Posterior vena cava (tissue), 2 donors: ENCODE results near the gene TAP1. TPM values are rescaled to one million over a fixed set of nuclear protein-coding genes. Genes with fewer than 3 reads are reported as not detected.

Experiments used
- DNase-seq: peaks from one replicate; pipeline ENCODE4 v3.0.0-alpha.2; 2020; ENCODE audit warnings: low spot score
- intact Hi-C, 2 donors: fragments of 100-400 bp; cut with DNase I; formaldehyde crosslinking; loops; one replicate each; pipeline versions ENCODE4 v1.14.1 to v1.14.2; 2022 to 2023
- total RNA-seq, 2 donors: library from RNA; stranded (reverse); fragmentation: NEBNext Ultra II Directional; extraction: Animal tissue kit (Norgen Biotek cat#: 25700); gene quantifications; one replicate each; pipeline ENCODE4 v1.2.1, GENCODE V29; 2021
- donor health status: DM: yes; HTN: yes; CAD: no.
- donor health status: DM: yes; HTN: yes; CAD: no.

Gene TAP1
- total RNA-seq, 2 donors from 2014 or later = 30.2 to 47.3 TPM

DNA sequence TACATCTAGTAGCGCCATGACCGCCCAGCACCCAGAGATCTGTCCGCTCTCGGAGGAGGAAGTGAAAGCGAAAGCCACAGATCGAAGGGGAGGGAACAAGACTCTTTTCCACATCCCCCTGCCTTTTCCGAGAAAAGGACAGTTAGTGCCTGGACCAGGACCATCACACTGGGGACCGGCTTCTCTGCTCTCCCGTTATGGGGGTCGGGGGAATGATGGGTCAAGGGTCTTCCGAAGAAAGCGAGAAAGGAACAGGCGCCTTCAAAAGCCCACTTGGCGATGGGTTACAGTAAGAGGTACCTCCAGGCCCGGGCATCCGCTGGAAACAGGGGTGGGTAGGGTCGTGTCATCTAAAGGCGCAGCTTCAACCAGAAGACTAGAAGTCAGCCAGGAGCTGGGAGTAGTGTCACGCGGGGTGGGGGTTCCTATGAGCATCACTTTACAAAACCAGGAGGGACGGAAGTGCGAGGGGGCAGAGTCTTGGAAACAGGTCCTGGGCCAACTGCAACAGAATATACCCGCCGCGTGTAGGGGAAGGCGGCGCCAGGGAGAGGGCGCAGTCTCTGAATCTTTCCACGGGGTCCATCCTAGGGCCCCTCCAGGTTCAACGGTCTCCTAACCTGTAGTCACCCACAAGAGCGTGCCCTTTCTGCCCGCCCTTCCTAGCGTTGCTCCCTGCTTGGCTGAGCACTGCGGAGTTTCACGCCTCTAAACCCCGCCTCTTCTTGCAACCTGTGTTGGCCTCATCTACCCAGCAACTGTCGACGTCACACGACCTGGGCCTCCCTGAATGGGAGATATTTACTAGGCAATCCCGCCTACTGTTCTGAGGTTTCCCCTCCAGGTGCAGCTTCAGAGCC is 9.3 kb downstream of the TAP1 start, which contains the start of gene PSMB8:
Gene PSMB8 (minus strand): TSS at position 69 of the 860 bp plus-strand sequence. CDS start 51 bp downstream, at position 18.
- intact Hi-C loops = no loop called here
- DNase-seq = peak; percentile 99

DNA sequence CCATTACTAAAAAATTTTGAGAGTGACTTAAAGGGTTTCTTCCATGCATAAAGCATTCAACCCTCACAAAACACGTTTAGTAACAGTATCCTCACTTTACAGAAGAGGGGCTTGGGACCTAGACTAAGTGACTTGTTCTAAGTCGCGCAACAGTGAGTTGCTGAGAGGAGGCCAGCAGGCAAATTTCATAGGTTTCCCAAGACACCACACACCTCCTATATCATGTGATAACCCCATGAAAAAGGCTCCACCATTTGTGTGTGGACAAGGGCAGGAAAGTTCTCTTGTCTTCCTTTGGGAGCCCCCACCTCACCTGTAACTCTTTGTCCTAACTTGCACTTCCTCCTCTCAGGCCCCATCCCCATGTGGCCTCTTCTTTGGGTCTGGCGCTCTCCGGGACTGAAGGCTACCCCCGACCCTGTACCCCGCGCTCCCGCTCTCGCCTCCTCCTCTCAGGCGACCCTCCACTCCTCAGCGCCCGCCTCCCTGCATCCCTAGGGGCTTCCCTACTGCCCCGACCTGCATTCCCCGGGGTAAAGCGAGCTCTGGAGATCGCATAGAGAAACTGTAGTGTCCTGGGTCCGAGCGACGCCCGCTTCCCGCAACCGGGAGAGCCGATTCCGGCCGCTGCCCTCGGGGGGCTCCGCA is 10.0 kb downstream of the TAP1 start:
- no peak for DNase-seq
- intact Hi-C loops = no loop called here

DNA sequence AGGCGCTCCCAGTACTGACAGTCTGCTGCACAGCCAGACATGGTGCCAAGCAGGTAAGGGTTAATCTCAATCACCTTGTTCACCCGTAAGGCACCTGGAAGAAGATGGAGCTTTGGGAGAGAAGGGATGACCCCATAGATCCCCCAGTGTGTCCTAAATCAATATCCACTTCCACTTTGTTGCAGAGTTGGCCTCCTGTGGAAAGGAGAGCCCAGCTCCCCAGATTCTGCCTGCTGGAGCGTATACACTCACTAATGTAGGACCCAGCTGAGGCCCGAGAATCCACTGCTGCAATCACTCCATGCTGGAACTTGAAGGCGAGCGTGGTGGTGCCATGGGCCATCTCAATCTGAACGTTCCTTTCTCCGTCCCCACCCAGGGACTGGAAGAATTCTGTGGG is 10.8 kb downstream of the TAP1 start:
- no peak for DNase-seq
- intact Hi-C loops = no loop called here

DNA sequence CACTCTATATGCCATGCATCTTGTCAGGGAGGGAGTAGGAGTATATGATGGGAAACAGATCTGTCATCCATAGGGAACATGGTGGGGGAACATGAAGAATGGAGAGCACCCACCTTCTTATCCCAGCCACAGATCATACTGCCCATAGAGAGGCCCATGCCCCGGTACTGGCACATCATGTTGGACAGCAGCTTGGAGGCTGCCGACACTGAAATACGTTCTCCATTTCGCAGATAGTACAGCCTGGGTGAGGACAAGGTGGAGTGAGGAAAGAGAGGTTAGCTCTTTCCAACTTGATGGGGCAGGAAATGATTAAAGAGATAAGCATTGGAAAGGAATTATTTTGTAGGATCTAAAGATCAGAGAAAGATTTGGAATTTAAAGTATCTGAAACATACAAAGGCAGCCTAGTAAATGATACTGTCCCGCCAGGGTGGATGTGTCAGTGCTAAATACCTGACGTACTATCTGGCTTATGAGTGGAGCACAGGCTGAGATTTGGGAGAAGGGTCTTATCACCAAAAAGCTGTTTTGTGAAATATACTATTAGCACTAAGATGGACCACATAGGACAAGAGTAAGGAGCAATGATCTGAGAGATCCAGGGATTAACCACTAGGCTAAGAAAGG is 11.4 kb downstream of the TAP1 start:
- DNase-seq = no peak
- intact Hi-C loops = no loop called here

DNA sequence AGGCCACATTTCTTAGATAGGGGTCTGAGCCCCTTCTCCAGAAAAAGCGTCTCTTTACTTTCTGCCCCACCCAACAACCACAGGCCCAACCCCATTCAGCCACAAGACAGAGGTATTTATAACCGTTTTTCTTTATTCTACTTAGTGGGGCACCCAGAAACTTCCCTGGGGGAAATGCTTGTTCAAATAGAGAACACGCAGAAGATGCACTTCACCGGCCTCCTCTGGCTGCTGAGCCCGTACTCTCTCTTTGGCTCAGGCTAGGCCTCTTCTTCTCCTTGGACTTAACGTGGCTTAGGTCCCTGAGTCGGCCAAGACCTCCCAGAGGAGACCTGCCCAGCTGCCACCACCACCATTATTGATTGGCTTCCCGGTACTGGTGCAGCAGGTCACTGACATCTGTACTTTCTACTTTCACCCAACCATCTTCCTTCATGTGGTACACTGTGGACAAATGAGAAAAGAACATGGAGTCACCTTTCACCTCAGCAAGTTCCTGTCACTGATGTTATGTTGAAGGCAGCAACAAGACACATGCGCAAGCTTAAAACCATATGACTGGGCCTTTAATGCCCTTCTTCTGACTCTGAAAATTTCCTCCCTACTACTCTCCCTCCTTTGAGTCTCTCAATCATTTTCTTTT is 12.8 kb downstream of the TAP1 start:
- peak; percentile 64 for DNase-seq
- intact Hi-C loops = no loop called here

DNA sequence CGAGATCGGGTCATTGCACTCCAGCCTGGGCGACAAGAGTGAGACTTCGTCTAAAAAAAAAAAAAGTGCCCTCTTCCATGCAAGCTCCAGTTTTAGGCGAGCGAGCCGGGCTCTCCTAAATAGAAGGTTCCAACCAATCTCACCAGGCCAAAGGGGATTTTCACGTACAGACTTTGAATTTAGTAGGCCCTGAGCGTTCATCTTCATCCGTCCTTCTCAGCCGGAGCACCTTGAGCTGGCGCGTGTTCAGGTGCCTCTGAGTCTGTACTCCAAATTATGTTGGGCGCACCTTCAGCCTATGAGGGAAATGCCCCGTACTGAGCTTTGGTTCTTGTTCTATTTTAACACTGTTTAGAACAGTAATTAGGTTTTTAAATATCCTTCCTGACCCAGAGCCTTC is 14.1 kb downstream of the TAP1 start:
- intact Hi-C loops = no loop called here
- no peak for DNase-seq

DNA sequence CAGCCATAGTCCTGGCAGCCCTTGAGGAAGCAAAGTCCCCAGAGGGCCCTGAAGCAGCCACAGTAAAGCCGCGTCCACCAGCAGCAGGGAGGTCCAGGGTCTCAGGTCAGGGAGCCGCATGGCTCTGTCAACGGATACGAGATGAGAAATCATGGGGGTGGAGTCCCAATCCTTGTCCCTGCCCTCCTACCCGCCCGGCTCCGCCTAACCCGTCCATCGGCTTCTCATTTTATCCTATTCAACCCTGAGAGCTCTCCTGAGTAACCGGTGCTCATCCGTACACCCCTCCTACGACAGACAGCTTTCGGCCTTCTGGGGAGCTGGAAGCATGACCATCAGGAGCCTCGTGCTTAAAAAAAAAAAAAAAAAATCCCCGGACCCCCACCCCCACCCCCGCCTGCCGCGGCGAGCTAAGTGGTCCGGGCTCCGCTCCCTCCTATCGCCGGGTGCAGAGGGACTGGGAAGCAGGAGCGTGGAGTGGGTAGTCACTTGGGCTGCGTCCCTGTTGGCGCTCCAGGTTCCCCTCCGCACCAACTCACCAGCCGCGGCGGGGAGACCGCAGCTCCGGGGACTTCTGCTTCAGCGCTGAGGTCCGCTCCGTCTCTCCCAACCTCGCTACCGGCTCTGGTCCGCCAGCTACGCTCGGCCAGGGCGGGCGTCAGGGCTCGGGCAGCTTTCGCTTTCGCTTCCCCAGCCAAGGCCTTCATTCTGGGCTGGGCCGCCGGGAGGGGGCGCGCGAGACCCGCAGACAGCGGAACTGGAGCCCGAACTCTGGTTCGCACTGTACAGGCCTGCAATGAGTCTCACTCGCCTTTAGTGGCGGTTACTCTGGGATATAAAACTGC is 15.2 kb downstream of the TAP1 start, which contains the start of gene TAP2:
Gene TAP2 (minus strand): TSS at position 626 of the 845 bp plus-strand sequence. CDS start 506 bp downstream, at position 120.
- intact Hi-C loops = no loop called here

DNA sequence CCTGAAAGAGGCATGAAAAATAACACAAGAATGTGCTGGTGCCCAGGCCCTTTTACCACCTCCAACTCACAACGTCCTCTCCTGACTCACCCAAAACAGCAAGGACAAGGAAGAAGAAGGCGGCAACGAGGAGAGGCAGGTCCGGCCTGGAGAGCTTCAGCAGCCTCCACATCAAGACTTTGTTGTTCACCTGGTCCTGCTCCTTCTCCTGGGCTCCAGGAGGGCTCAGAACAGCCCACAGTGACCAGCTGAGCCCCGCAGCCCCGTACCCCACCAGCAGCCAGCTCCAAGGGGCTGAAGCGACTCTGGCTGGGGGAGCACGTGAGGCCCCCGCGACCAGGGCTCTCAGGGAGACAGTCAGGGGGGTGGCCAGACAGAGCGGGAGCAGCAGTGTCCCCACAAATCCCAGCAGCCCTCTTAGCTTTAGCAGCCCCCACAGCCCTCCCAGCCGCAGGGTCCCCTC is 15.8 kb downstream of the TAP1 start:
- intact Hi-C loops = no loop called here
- no peak for DNase-seq

More for the DNA sequence above, 15.2 kb downstream of the TAP1 start, which contains the start of gene TAP2:
- peak; percentile 98 for DNase-seq

DNA sequence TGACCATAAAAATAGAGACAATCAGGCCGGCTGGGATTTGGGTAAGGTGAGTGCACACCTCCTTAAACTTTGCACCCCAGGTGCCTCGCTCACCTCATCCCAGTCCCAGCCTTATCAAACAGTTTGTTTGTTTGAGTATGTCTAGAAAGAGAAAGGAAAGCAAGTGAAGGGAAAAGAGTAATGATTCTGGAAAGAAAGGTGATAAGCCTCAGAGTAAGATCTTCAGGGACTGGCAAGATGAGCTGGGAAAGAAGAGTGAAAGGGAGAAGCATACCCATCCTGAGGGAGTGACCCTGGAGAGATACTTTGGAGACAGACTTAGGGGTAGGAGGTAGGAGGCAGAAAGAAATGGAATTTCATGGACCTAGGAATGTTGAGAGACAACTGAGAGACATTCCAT is 16.6 kb downstream of the TAP1 start:
- DNase-seq = peak; percentile 53
- intact Hi-C loops = no loop called here

DNA sequence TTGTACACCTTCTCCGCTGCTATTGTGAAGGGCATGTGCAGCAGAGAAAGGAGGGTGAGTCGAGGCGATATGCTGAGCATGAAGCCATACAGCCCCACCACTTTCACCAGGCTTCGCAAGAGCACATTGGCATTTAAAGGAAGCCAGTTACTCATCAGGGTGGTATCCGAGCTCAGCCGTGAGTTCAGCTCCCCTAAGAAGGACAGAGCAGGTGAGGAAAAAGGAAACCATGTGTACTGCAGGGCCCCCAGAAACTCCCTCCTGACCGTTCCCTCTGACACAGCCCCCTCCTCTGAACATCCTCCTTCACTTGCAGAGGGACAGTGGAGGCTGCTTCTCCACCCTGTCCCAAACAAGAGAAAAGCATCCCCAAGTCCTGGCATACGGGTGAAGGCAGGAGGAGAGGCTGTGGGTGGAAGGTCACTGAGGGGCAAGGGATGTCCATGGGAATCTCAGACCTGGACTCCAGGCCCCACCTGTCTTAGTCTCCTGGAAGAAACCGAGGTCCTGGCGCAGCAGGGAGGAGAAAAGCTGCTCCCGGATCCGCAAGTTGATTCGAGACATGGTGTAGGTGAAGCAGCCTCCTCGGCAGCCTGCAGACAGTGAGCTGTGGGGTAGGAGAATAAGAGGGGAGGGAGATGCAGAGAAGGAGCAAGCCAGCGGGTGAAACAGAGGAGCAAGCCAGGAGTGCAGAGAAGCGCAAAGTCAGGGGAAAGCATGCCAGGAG is 18.2 kb downstream of the TAP1 start:
- intact Hi-C loops = no loop called here
- peak; percentile 58 for DNase-seq

DNA sequence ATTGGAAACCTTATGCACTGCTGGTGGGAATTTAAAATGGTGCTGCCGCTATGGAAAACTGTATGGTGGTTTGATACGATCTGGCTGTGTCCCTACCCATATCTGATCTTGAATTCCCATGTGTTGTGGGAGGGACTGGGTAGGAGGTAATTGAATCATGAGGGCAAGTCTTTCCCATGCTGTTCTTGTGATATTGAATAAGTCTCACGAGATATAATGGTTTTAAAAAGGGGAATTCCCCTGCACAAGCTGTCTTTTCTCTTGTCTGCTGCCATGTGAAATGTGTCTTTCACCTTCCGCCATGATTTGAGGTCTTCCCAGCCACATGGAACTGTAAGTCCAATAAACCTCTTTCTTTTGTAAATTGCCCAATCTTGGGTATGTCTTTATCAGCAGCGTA is 19.8 kb downstream of the TAP1 start:
- intact Hi-C loops = no loop called here

DNA sequence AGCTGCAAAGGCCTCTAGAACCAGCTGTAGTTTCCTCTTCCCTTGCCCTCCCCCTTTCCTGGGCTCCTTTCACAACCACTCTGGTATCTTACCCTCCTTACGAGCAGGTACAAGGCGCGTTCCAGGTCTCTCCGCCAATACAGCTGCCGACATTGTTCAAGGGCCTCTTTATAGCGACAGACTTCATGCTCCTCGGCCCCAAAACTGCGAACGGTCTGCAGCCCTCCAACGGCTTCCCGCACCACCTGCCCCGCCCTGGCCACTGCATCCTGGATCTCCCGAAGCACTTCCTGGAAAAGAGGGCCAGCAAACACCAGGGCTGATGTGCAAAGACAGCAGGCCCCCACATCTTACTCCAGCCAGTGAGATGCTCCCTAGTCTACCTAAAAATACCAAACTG is 21.0 kb downstream of the TAP1 start:
- peak; percentile 69 for DNase-seq
- intact Hi-C loops = no loop called here

More for the DNA sequence above, 19.8 kb downstream of the TAP1 start:
- no peak for DNase-seq

DNA sequence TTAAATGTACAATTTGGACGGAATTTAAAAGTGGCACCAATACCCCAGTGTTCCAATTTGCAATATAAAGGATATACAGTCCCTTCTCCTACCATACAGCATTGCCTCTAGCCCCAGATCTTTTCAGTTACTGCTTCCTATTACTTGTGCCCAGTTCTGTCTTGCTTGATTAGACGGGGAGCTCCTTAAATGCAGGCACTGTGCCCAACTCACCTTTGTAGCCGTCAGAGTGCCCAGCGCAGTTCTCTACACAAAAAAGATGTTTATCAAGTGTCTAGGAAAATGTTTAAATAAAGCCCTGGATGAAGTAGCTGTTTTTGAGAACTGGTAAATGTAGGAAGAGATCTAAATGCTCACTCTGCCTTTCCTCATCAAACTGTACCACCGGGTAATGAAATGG is 22.6 kb downstream of the TAP1 start:
- intact Hi-C loops = no loop called here
- DNase-seq = no peak

DNA sequence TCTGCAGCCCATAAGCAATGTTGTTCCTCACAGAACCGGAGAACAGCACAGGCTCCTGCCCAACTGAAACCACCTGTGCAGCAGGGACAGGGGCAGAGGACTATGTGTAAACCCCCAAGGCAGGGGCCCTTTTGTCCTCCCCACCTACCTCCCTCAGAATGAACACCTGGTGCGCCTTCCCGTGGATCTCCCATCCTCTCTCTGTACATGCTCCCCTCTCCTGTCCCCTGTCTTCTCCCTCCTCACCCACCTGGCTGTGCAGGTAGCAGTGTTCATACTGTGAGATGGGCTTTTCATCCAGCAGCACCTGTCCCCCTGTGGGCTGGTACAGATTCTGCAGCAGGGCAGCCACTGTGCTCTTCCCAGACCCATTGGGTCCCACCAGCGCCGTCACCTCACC is 23.5 kb downstream of the TAP1 start:
- peak; percentile 58 for DNase-seq

DNA sequence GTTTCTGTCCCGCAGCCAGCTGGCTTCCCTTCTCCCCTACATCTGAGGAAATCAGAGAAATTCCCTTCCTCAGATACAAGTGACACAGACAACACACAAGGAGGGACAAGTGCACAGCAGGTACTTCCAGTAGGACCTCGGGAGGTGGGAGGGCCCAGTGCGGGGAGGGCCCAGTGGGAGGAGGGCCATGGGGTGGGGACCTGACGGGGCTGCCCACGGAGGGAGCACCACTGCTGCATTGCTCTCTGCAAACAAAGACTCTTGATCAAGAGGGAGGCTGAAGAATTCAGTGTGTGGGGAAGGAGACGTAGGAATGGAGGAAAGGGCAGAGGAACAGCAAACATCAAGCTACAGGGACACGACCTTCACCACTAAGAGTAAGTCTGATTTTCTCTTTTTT is 24.0 kb downstream of the TAP1 start:
- DNase-seq = no peak
- intact Hi-C loops = no loop called here

More for the DNA sequence above, 23.5 kb downstream of the TAP1 start:
- intact Hi-C loops = no loop called here

DNA sequence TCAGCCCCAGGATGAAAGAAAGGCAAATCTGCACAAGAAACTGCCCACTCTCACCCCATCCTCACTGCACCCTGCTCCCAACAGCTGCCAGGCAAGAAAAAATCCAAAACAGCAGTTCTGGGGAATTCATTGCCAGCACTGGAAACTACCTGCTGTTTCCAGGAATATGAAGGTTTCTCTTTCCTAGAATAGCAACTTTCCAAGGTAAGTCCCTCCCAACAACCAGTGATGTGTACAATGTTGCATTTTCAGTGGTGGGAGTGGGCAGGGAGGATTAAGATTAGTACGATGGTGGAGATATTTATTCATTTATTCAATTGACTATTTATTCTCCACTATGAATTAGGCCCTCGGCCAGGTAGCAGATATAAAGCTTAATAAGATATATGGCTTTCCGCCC is 26.5 kb downstream of the TAP1 start:
- intact Hi-C loops = no loop called here
- no peak for DNase-seq

DNA sequence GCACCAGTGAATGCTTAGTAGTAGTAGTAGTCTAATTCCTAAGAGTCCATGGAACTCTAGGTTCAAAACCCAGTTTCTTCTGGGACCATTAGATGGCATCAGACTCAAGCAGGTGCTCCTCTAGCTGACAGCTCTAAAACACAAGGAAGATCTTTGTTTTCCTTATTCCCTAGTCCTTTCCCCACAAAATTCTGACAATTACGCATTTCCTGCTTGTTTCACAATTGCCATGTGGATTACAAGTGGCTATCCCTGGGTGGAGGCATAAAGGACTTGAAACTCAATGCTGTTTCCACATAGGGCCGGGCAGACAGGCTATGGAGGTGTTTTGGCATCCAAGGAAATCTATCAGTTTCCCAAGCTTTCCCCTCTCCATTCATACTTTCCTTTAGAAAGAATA is 27.5 kb downstream of the TAP1 start:
- DNase-seq = no peak
- intact Hi-C loops = no loop called here

DNA sequence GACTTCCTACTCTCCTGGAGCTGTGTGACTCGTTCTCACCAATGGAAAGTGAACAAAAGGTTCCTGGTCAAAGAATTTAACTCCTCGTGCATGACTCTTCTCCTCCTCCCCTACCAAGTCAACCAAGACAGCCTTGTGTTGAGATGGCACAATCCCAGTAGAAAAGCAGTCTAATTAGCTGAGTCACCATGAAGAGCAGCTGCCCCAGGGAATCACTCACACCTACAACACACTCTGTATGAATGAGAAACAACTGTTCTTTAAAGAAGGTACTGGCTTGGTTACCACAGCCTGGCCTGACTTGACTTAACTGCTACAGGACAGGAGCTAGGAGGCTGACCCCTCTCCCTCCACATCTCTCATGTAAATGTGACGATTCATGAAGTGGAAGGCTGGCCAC is 33.8 kb downstream of the TAP1 start:
- no peak for DNase-seq
- intact Hi-C loops = no loop called here
